Measurements from ENCODE around the gene HOXA7.

DNA sequence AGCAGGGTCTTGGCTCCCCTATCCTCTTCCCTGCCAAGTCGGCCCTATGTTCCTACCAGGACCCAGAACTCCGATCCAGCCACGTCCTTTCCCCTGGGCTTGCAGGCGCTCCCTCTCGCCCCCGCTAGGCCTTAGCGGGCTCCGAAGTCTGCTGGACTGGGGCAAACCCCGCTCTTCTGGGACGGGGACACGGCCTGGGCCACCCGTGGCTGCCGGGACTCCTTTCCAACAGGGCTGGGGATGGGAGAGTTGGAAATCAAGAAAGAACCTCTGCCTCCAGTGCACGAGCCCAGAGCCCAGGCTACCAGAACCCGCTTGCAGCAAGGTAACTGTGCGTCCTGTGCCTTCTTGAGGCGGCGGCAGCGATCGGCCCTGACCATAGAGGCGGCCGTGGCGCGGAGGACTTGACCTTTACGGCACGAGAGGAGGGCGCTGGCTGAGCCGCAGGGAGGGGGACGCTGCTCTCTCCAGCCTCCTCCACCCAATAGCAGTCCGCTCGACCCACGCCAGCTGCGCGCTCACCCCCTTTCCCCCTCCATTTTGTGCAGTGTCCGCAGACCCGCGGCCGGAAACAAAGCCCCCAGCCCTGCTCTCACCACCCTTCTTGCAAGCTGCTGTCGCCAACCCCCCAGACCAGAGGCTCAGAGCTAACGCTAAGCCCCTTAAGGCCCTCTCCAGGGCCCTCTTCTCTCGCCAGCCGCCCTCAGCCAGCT lies 35.5 kb upstream of the HOXA7 start:
- TF ChIP-seq CTCF (IDR thresholded peaks at IDR 0.05) (no peak), ZFX (IDR thresholded peaks at IDR 0.05; ENCODE audit: borderline replicate concordance) (no peak)
